ENCODE measurements around the gene PTPRN2. TPM values are rescaled to one million over a fixed set of nuclear protein-coding genes. Genes with fewer than 3 reads are reported as not detected.

The PTPRN2 gene
- total RNA-seq, 1 experiment from 2014 or later, result 0.11 TPM

- TF ChIP-seq CTCF (conservative IDR thresholded peaks at IDR 0.05; ENCODE audit: low read depth, low read length) (no peak), EZH2 (IDR thresholded peaks at IDR 0.05; ENCODE audit: borderline replicate concordance, low read depth, low read length, poor library complexity, severe bottlenecking) (no peak)
- no peak for DNase-seq (ENCODE audit: low spot score)
- ChIA-PET CTCF (no interaction called here), POLR2A (ENCODE audit: low non-redundant PET) (no interaction called here)
- H3K27me3 ChIP-seq (replicated peaks; ENCODE audit: insufficient read depth, low read depth, low read length, poor library complexity), result no peaks in the 10 kb centered on the region
- no peak overlapping the region for H3K4me3 ChIP-seq (ENCODE audit: low read depth, low read length, poor library complexity, severe bottlenecking)
- no peaks in the 10 kb centered on the region for H3K36me3 ChIP-seq (ENCODE audit: insufficient read depth, low read length, poor library complexity, severe bottlenecking)
- no peak overlapping the region for H3K27ac ChIP-seq (ENCODE audit: low read depth, low read length, poor library complexity, severe bottlenecking)
- no peaks in the 10 kb centered on the region for H3K4me1 ChIP-seq (ENCODE audit: insufficient read depth, low read length, poor library complexity, severe bottlenecking)
- no peaks in the 10 kb centered on the region for H3K9me3 ChIP-seq (ENCODE audit: low read depth, low read length, poor library complexity, severe bottlenecking)
- BruUV-seq (replicated peaks), result no TSS peak
- intact Hi-C loops (cut with micrococcal nuclease; ENCODE audit: unreplicated experiment), result no loop called here
Measured at GRCh38 chr7:157888579-157888978, 699.0 kb downstream of the PTPRN2 start.

- no peak for DNase-seq (ENCODE audit: low spot score)
- no TSS peak for BruUV-seq (replicated peaks)
- CTCF ChIA-PET, result no interaction called here
- TF ChIP-seq CTCF (conservative IDR thresholded peaks at IDR 0.05; ENCODE audit: low read depth, low read length) (no peak), EZH2 (IDR thresholded peaks at IDR 0.05; ENCODE audit: borderline replicate concordance, low read depth, low read length, poor library complexity, severe bottlenecking) (no peak)
- intact Hi-C loops (cut with micrococcal nuclease; ENCODE audit: unreplicated experiment), result no loop called here
- Histone ChIP-seq H3K4me1 (ENCODE audit: insufficient read depth, low read length, poor library complexity, severe bottlenecking) (no peaks in the 10 kb centered on the region), H3K9me3 (ENCODE audit: low read depth, low read length, poor library complexity, severe bottlenecking) (peaks cover 9% of the 10 kb centered on the region), H3K4me3 (ENCODE audit: low read depth, low read length, poor library complexity, severe bottlenecking) (no peak overlapping the region), H3K27me3 (replicated peaks; ENCODE audit: insufficient read depth, low read depth, low read length, poor library complexity) (no peaks in the 10 kb centered on the region), H3K36me3 (ENCODE audit: insufficient read depth, low read length, poor library complexity, severe bottlenecking) (no peaks in the 10 kb centered on the region), H3K27ac (ENCODE audit: low read depth, low read length, poor library complexity, severe bottlenecking) (no peak overlapping the region)
- POLR2A ChIA-PET (ENCODE audit: low non-redundant PET), result no interaction called here
Measured at GRCh38 chr7:157887400-157887799, 700.2 kb downstream of the PTPRN2 start.

GRCh38 chr7:157886711-157887110 is 700.9 kb downstream of the PTPRN2 start:
- Histone ChIP-seq H3K36me3 (ENCODE audit: insufficient read depth, low read length, poor library complexity, severe bottlenecking) (no peaks in the 10 kb centered on the region), H3K27me3 (replicated peaks; ENCODE audit: insufficient read depth, low read depth, low read length, poor library complexity) (no peaks in the 10 kb centered on the region), H3K4me1 (ENCODE audit: insufficient read depth, low read length, poor library complexity, severe bottlenecking) (no peaks in the 10 kb centered on the region), H3K4me3 (ENCODE audit: low read depth, low read length, poor library complexity, severe bottlenecking) (no peak overlapping the region), H3K27ac (ENCODE audit: low read depth, low read length, poor library complexity, severe bottlenecking) (no peak overlapping the region), H3K9me3 (ENCODE audit: low read depth, low read length, poor library complexity, severe bottlenecking) (peaks cover 12% of the 10 kb centered on the region)
- TF ChIP-seq EZH2 (IDR thresholded peaks at IDR 0.05; ENCODE audit: borderline replicate concordance, low read depth, low read length, poor library complexity, severe bottlenecking) (no peak), CTCF (conservative IDR thresholded peaks at IDR 0.05; ENCODE audit: low read depth, low read length) (no peak)
- ChIA-PET POLR2A (ENCODE audit: low non-redundant PET) (no interaction called here), CTCF (no interaction called here)
- intact Hi-C loops (cut with micrococcal nuclease; ENCODE audit: unreplicated experiment), result no loop called here
- BruUV-seq (replicated peaks), result no TSS peak
- DNase-seq (ENCODE audit: low spot score), result no peak

Measured in A673 (cell line).